ENCODE data around the gene LILRA5.
"Not testable (repeated sequence)": the region's sequence is repeated elsewhere in the genome, so short reads cannot be mapped to it uniquely, and the experiment has no call there.

Gene LILRA5

GRCh38 chr19:54302257-54302656 lies 10.7 kb downstream of the LILRA5 start:
- DNase-seq (ENCODE audit: low read depth in 2 of 2) = no peak

- DNase-seq (ENCODE audit: low read depth in 2 of 2) = no peak
Measured at GRCh38 chr19:54299515-54299914, 13.5 kb downstream of the LILRA5 start.

- no peak for DNase-seq (ENCODE audit: low read depth in 2 of 2)
Measured at GRCh38 chr19:54299126-54299498, 13.9 kb downstream of the LILRA5 start.

GRCh38 chr19:54298357-54299125 lies 14.4 kb downstream of the LILRA5 start:
- DNase-seq (ENCODE audit: low read depth in 2 of 2) = no peak

GRCh38 chr19:54297759-54298305 lies 15.1 kb downstream of the LILRA5 start:
- no peak for DNase-seq (ENCODE audit: low read depth in 2 of 2)

- no peak for DNase-seq (ENCODE audit: low read depth in 2 of 2)
Measured at GRCh38 chr19:54294539-54294938, 18.4 kb downstream of the LILRA5 start.

- DNase-seq (ENCODE audit: low read depth in 2 of 2) = not testable (repeated sequence)
Measured at GRCh38 chr19:54289160-54289559, 23.8 kb downstream of the LILRA5 start.

GRCh38 chr19:54287456-54287855 lies 25.5 kb downstream of the LILRA5 start:
- DNase-seq (ENCODE audit: low read depth in 2 of 2) = no peak

- not testable (repeated sequence) for DNase-seq (ENCODE audit: low read depth in 2 of 2)
Measured at GRCh38 chr19:54286283-54286682, 26.7 kb downstream of the LILRA5 start.

GRCh38 chr19:54285427-54286056 lies 27.4 kb downstream of the LILRA5 start:
- DNase-seq (ENCODE audit: low read depth in 2 of 2) = not testable (repeated sequence)

- DNase-seq (ENCODE audit: low read depth in 2 of 2) = no peak
Measured at GRCh38 chr19:54282686-54283470, 30.1 kb downstream of the LILRA5 start.

GRCh38 chr19:54281729-54282075 lies 31.3 kb downstream of the LILRA5 start:
- not testable (repeated sequence) for DNase-seq (ENCODE audit: low read depth in 2 of 2)

- DNase-seq (ENCODE audit: low read depth in 2 of 2) = no peak
Measured at GRCh38 chr19:54281007-54281728, 31.8 kb downstream of the LILRA5 start, which contains the start of gene LILRB2. TSS of gene LILRB2 (minus strand) at chr19:54281110. CDS start at chr19:54280496, 614 bp downstream.

- not testable (repeated sequence) for DNase-seq (ENCODE audit: low read depth in 2 of 2)
Measured at GRCh38 chr19:54280441-54280840, 32.5 kb downstream of the LILRA5 start.

GRCh38 chr19:54280025-54280424 lies 32.9 kb downstream of the LILRA5 start:
- not testable (repeated sequence) for DNase-seq (ENCODE audit: low read depth in 2 of 2)

GRCh38 chr19:54279406-54279962 lies 33.5 kb downstream of the LILRA5 start:
- no peak for DNase-seq (ENCODE audit: low read depth in 2 of 2)

- not testable (repeated sequence) for DNase-seq (ENCODE audit: low read depth in 2 of 2)
Measured at GRCh38 chr19:54278571-54279195, 34.3 kb downstream of the LILRA5 start.

- DNase-seq (ENCODE audit: low read depth in 2 of 2) = not testable (repeated sequence)
Measured at GRCh38 chr19:54278056-54278455, 34.9 kb downstream of the LILRA5 start.

GRCh38 chr19:54277111-54277615 lies 35.8 kb downstream of the LILRA5 start:
- not testable (repeated sequence) for DNase-seq (ENCODE audit: low read depth in 2 of 2)

- no peak for DNase-seq (ENCODE audit: low read depth in 2 of 2)
Measured at GRCh38 chr19:54275951-54276350, 37.0 kb downstream of the LILRA5 start.

Data from stimulated activated CD8-positive, alpha-beta memory T cell treated with anti-CD3 and anti-CD28 coated beads, Interleukin-15, amount 100 ng/mL, for 4 hours (primary cell).